ENCODE results near the gene PAGE1. TPM values are rescaled to one million over a fixed set of nuclear protein-coding genes. Genes with fewer than 3 reads are reported as not detected.

The PAGE1 gene
- not detected for total RNA-seq

GRCh38 chrX:49695276-49696180 lies at the start of gene PAGE1:
PAGE1 (minus strand) TSS chrX:49695984; CDS start chrX:49694770, 1,214 bp downstream.

Other genes with a start within 250 kb of the PAGE1 start
- gene GAGE12C, start 163.8 kb downstream of the PAGE1 start, total RNA-seq = not detected
- not detected for gene GAGE12D, start 154.3 kb downstream of the PAGE1 start, total RNA-seq
- gene GAGE12E, start 144.7 kb downstream of the PAGE1 start, total RNA-seq = not detected
- not detected for gene GAGE12F, start 135.1 kb downstream of the PAGE1 start, total RNA-seq
- gene GAGE12G, start 125.6 kb downstream of the PAGE1 start, total RNA-seq = not detected
- gene GAGE12H, start 116.0 kb downstream of the PAGE1 start, total RNA-seq = not detected
- gene GAGE2A, start 106.5 kb downstream of the PAGE1 start, total RNA-seq = not detected
- not detected for gene GAGE1, start 97.0 kb downstream of the PAGE1 start, total RNA-seq
- gene PAGE4, start 133.3 kb upstream of the PAGE1 start, total RNA-seq = not detected
- 1 to 10 TPM; 2.8 to 3.6 TPM for gene USP27X, start 183.5 kb upstream of the PAGE1 start, total RNA-seq
- 1 to 10 TPM; 3.1 to 3.5 TPM for gene CLCN5, start 226.6 kb upstream of the PAGE1 start, total RNA-seq

Measured in activated naive CD4-positive, alpha-beta T cell treated with anti-CD3 and anti-CD28 coated beads, Interleukin-2, amount 10 ng/mL, durations not matched to agents 5 hours and 36 hours (primary cell).